GM18517 (cell line): ENCODE data around the gene GNG7.
"Not testable (repeated sequence)": the region's sequence is repeated elsewhere in the genome, so short reads cannot be mapped to it uniquely, and the experiment has no call there.

Experiments used
- ATAC-seq: cut with Tn5 transposase; IDR thresholded peaks from one replicate; pipeline ENCODE4 v1.9.1; 2021; ENCODE audit warnings: mild to moderate bottlenecking, moderate library complexity; ENCODE audit not compliant: unreplicated experiment

GNG7 gene

DNA sequence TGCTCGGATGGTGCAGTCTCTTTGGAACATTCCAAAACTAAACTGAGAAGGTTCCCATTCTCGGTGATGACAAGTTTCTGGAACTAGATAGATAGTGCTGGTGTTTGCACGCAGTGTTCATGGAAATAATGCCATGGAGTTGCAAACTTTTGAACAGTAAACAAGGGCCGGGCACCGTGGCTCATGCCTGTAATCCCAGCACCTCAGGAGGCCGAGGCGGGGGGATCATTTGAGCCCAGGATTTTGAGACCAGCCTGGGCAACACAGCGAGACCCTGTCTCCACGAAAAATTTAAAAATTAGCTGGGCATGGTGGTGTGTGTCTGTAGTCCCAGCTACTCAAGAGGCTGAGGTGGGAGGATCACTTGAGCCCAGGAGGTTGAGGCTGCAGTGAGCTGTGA lies 95.7 kb downstream of the GNG7 start:
- ATAC-seq, result not testable (repeated sequence)

DNA sequence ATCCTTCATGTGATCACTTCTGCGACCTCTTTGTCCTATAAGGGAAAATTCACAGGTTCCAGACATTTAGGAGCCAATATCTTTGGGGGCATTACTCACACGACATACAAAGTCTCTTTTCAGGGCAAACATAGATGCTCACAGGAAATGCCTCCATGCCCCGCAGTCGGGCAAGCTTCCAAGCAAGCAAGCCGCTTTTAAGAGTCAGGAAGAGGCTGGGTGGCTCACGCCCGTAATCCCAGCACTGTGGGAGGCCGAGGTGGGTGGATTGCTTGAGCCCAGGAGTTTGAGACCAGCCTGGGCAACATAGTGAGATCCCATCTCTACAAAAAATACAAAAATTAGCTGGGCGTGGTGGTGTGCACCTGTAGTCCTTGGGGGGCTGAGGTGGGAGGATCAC lies 96.6 kb downstream of the GNG7 start:
- ATAC-seq, result not testable (repeated sequence)

DNA sequence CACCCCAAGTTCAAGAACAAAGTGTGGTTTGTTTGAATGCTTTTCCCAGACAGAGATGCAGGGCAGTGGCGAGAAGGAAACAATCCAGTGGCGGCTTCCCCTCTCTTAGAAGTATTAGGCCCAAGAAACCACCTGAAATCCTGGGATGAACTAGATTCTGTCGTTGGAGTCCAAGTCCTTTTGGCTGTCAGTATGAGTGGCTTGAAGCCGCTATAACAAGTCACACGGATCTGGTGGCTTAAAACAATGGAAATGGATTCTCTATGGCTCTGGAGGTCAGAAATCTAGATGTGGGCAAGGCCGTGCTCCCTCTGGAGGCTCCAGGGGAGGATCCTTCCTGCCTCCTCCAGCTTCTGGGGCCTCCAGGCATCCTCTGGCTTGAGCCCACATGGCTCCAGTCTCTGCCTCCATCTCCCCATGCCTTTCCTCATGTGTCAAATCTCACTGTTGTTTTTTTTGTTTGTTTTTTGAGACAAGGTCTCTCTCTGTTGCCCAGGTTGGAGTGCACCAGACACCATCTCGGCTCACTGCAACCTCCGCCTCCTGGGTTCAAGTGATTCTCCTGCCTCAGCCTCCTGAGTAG lies 97.7 kb downstream of the GNG7 start:
- no peak for ATAC-seq

DNA sequence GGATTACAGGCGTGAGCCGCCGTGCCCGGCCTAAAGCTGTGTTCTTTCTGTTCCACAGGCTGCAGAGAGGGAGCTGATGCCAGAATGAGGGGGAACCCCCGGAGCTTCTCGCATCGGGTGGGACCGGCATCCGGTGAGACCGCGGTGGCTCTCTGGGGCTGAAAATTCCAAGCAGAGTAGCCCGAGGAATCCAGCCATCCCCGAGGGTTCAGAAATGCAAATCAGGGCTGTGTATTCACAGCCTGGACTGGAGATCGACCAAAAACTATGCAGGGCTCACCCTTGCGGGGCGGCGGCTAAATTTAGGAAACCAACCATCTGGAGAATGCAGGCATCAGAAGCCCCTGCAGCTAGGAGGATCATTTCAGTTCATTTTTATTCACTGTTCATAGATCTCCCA lies 99.2 kb downstream of the GNG7 start:
- ATAC-seq, result no peak

DNA sequence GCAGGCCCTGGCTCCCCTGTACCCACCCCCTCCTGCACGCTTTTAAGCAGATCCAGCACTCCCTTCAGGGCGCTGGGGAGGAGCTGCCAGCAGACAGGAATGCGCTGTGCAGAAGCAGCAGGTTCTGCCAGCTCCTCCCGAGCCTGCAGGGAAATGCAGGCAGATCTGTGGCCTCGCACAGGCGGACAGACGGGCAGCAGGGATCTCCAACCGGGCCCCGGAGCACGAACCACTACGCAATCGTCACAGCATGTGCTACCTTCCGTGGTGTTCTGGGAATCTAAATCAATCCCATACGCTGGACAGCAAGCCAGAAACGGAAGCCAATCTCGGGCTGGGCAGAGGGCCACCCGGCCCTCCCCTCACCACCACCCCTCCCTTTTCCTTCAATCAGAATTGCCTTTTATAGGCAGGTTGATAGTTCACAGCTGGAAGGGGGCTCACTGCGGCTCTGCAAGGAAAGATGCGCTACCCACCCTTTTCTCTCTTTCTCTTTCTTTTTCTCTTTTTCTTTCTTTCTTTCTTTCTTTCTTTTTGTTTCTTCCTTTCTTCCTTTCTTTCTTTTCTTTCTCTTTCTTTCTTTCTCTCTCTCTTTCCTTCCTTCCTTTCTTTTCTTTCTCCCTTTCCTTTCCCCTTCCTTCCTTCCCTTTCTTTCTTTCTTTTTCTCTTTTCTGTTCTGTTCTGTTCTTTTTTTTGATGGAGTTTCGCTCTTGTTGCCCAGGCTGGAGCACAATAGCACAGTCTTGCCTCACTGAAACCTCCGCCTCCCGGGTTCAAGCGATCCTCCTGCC lies 99.9 kb downstream of the GNG7 start:
- ATAC-seq, result no peak

DNA sequence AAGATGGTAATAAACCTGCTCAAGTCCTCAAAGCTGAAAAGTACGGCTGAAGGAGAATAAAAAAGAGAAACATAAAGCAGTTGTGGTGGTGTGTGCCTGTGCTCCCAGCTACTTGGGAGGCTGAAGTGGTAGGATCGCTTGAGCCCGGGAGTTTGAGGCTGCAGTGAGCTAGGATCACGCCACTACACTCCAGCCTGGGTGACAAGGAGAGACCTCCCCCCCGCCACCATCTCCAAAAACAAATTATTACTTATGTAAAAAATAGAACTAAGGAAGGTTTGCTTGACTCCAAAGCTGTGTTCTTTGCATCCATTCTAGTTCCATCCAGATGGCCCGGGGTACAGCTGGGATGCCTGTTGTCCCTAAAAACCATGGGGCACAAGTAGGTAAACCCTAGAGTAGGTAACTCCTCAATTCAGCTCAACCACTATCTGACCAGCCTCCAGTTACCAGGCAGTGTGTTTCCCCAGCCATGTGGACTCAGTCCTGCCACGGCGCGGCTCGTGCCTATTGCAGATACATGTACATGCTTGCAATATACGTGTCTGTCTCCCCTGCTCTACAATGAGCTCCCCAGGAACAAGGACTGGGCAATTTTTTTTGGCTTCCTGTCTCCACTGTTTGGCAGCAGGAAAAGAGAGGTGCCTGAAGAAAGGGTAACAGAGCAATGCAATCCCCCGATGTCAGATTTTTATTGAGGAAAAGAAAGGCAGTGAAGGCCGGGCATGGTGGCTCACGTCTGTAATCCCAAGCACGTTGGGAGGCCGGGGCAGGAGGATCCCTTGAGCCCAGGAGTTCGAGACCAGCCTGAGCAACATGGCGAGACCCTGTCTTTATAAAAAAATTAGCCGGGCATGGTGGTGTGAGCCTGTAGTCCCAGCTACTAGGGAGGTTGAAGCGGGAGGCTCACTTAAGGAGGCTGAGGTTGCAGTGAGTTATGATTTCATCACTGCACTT lies 101.3 kb downstream of the GNG7 start:
- ATAC-seq, result no peak

DNA sequence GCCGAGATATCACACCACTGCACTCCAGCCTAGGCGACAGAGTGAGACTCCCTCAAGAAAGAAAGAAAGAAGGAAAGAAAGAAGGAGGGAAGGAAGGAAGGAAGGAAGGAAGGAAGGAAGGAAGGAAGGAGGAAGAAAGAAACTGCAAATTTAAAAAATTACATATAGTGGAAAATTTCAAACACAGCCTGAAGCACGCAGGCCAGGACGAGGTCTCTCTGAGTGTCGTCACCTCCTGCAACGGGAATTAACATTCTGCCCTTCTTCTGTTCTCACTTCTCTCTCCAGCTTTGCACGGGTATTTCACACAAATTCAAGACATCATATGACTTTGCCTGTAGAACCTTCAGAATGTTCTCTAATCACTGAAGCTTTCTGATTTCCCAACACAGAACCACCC lies 108.2 kb downstream of the GNG7 start:
- no peak for ATAC-seq

DNA sequence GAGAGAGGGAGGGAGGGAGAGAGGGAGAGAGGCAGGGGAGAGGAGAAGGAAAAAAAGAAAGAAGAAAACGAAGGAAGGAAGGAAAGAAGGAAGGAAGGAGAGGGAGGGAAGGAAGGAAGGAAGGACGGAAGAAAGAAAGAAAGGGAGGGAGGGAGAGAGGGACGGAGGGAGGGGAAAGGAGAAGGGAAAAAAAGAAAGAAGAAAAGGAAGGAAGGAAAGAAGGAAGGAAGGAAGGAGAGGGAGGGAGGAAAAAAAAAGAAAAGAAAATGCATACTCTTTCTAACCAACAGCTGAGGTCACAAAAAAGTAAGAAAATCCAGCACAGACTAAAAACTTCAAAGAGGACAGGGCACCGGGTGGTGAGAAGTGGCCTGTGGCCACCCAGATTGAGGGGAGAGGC lies 109.7 kb downstream of the GNG7 start:
- no peak for ATAC-seq

DNA sequence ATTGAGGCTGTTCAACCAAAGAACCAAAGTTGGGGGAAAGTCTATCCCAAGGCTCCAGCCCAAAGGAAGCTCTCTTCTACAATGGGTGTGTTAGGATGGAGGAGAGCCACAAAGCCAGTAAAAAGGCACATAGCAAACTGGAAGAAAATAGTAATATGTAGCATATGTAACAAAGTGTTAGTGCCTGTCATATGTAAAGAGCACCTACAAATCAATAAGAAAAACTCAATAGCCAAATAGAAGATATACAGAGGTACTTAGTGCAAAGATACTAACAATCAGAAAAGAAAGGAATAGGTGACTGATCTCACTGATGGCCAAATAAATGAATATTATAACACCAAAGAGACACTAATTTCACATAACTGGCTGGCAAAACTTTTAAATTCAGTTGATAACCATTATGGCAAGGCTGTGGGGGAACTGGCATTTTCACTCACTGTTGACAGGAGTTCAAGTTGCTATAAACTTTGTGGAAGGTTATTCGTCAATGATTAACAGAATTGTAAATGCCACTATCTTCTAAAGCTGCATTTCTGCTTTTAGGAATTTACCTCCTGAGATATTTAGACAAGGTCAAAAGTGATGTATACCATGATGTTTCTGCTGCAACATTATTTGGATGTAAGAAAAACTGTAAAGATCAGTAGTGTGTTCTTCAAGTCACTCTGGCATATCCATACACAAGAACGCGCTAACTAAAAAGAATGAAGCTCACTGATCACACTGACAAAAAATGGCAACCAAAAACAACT lies 110.8 kb downstream of the GNG7 start:
- ATAC-seq, result no peak

DNA sequence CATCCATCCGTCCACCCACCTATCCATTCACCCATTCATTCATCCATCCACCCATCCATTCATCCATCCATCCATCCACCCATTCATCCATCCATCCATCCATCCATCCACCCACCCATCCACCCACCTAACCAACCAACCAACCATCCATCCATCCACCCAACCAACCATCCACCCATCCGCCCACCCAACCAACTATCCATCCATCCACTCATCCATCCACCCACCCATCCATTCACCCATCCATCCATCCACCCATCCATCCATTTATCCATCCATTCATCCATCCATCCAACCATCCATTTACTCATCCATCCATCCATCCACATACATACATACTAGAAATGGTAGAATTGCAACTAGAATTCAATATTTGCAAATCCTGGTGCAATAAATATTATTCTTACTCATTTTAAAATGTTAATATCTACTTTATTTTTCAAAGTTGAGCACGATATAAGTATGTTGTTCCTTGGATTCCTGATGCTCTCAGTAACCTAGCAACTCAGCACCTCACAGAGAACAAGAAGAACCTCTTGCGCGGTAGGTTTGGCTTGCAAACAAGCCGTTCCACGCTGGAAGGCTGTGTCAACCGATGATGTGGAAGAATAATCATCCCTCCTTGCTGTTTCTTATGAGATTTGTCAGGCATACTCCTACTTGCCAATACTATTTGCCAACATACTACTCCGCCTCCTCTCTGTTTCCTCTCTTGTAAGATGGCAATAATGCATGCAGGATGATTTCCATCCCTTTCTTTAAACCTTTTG lies 111.7 kb downstream of the GNG7 start:
- no peak for ATAC-seq

DNA sequence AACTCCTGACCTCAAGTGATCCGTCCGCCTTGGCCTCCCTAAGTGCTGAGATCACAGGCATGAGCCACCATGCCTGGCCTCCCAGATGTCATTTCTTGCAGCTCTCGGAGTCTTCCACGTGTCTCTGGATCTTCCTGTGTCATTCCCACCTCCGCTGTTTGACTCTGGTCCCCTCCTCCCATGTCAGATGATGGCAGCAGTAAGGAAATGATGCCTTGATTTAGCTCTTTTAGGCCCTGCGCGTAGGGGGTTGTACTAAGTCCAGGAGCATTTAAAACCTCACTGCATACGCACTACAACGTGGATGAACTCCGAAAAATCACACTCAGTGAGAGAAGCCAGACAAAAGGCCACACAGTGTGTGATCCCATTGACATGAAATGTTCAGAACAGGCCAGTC lies 113.1 kb downstream of the GNG7 start:
- ATAC-seq, result no peak

DNA sequence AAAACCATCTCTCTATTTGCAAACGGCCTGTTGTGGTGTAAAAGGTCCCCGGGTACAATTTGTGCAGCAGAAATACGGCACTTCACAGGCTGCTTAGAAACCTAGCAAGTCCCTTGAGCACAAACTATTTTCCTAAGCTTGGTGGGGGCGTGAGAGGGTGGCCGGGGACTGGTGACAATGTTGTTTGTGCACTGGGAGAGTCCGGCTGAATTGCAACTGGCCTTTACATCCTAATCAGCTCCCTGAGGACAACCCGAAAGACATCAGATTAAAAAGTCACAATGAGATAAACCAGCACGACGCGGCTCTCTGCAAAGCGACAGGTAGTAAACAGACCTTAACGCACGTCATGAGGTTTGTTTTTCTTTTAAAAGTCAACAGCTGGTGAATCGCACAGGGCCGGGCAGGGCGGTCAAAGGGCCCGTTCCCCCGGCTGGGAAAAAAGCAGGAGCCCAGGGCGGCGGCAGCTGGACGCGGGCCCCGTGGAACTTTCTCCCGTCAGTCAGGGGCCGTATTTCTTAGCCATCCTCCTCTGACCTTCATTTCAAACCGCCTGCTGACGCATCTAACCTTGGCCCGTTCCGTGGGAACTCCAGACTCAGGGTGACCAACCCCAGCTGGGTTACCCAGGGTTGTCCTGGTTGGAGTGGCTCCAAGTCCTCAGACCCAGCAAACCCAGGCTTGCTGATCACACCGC lies 114.3 kb downstream of the GNG7 start:
- no peak for ATAC-seq

DNA sequence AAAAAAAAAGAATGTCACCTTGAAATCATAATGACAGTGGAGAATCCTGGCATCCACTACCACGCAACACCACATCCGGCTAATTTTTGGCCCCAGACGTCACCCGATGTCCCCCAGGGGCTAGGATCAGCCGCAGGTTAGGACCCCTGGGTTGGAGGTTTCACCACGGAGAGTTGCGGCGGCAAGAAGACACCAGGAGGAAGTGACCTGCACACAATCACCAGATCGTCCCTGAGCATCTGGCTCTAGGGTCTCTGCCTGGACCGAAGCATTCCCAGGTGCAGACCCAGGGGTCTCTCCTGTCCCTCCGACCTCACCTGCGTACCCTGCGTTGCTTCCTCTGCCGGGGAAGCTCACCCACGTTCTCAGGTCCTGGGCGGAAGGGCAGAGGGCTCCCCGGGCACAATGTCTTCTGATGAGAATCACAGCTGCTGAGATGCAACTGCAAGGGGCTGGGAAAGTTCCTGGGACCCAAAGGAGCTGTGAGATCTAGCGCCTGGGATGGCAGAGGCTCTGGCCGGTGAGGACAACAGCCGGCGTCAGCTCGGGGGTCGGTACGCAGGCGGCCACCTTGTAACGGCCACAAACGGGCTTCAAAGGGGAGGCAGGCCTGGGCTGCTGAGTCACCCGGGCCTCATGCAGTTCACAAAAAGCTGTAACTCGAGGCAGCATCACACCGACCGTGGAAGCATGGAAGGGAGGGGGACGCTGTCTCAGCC lies 115.3 kb downstream of the GNG7 start:
- ATAC-seq, result no peak

DNA sequence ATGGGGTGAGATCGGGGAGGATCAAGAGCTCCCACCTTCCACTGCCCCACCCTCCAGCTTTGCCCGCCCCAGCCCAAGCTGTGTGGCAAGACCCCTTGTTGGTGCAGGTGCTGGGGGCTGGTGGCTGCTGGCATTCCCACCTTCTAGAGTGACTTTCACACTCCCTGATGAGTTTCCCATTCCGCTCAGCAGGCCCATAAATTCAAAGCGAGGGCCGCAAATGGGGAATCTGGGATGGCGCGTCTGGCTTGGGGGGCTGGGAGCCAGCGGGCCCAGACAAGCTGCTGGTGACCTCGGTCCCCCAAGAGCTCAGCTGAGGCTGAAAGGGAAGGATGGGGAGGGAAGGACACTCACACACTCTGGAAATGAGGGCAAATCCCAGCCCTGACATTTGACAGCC lies 116.3 kb downstream of the GNG7 start:
- no peak for ATAC-seq

DNA sequence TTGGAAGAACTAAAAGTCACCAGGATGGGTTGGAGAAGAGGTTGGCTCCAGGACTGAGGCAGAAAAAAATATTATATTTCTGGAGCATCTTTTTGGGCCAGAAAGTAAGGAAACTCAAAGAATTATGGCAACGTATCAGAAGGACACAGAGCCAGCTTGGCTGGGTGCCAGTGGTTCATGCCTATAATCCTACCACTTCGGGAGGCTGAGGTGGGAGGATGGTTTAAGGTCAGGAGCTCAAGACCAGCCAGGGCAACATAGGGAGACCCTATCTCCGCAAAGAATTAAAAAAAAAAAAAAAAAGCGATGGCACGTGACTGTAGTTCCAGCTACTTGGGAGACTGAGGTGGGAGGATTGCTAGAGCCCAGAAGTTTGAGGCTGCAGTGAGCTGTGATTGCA lies 118.5 kb downstream of the GNG7 start:
- ATAC-seq, result no peak

DNA sequence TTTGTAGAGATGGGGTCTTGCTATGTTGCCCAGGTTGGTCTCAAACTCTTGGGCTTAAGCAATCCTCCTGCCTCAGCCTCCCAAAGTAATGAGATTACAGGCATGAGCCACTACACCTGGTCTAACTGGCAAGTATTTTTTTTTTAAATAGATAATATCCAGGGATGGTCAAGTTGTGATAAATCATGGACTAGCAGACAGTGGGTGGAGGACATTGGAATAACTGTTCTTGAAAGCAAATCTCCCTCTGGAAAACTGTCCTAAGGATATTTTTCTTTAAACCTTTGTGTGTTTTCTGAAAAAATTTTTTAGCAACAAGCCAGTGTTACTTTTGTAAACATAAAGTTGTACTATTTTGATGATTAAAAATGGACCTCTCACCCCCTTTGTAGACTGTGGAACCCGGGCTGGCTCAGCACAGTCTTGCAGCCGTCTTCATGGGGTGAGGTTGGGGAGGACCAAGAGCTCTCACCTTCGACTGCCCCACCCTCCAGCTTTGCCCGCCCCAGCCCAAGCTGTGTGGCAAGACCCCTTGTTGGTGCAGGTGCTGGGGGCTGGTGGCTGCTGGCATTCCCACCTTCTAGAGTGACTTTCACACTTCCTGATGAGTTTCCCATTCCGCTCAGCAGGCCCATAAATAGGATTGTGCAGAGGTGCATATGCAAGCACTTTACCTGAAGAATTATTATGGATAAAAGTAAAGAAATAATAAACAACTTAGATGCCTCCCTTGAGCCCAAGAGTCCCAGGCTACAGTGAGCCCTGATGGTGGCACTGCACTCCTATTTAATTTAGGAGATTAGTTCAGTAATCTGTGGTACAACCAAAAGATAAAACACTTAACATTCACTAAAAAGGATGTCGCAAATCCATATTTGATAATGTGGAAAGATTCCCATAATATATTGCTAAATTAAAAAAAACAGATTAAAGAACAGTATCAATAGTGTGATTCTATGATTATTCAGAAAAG lies 119.2 kb downstream of the GNG7 start:
- ATAC-seq, result no peak

DNA sequence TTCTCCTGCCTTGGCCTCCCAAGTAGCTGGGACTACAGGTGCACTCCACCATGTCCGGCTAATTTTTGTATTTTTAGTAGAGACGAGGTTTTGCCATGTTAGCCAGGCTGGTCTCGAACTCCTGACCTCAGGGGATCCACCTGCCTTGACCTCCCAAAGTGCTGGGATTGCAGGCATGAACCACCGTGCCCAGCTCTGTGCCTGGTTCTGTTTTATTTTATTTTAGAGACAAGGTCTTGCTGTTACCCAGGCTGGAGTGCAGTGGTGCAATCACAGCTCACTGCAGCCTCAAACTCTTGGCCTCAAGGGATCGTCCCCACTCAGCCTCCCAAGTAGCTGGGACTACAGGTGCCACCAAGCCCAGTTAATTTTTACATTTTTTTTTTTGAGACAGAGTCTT lies 122.1 kb downstream of the GNG7 start:
- ATAC-seq, result not testable (repeated sequence)
